Smooth muscle cell (in vitro differentiated cells): ENCODE measurements around the gene NSMCE1. TPM values are rescaled to one million over a fixed set of nuclear protein-coding genes. Genes with fewer than 3 reads are reported as not detected.

ENCODE experiments used
- DNase-seq: peaks from one replicate; lab custom pipeline; 2025; ENCODE audit not compliant: unreplicated experiment; lab: John Stamatoyannopoulos, UW
- H2AFZ ChIP-seq: fragments of 200-600 bp; sonication (generic); 2 replicates; pipeline ENCODE4 v1.6.0; 2016; ENCODE audit warnings: antibody characterized with exemption, low read depth, mild to moderate bottlenecking
- H3F3A ChIP-seq: fragments of 200-600 bp; sonication (generic); 2 replicates; pipeline ENCODE4 v1.6.0; 2017; ENCODE audit warnings: antibody characterized with exemption, low read depth
- H3K27ac ChIP-seq: fragments of 200-600 bp; sonication (generic); 2 replicates; pipeline ENCODE4 v1.5.1; 2016; ENCODE audit warnings: low read depth, mild to moderate bottlenecking
- H3K27me3 ChIP-seq: fragments of 200-600 bp; sonication (generic); 2 replicates; pipeline ENCODE4 v1.6.1; 2016; ENCODE audit warnings: low read depth, mild to moderate bottlenecking
- H3K36me3 ChIP-seq: fragments of 200-600 bp; sonication (generic); 2 replicates; pipeline ENCODE4 v1.5.1; 2016; ENCODE audit warnings: low read depth
- H3K4me1 ChIP-seq: fragments of 200-600 bp; sonication (generic); 2 replicates; pipeline ENCODE4 v1.5.1; 2016; ENCODE audit warnings: low read depth
- H3K4me2 ChIP-seq: fragments of 200-600 bp; sonication (generic); 2 replicates; pipeline ENCODE4 v1.6.0; 2016; ENCODE audit warnings: mild to moderate bottlenecking
- H3K4me3 ChIP-seq: fragments of 200-600 bp; sonication (generic); 2 replicates; pipeline ENCODE4 v1.5.1; 2016; ENCODE audit warnings: mild to moderate bottlenecking
- H3K79me2 ChIP-seq: fragments of 200-600 bp; sonication (generic); 2 replicates; pipeline ENCODE4 v1.6.0; 2016; ENCODE audit warnings: low read depth, mild to moderate bottlenecking
- H3K9ac ChIP-seq: fragments of 200-600 bp; sonication (generic); 2 replicates; pipeline ENCODE4 v1.6.0; 2016; ENCODE audit warnings: low read depth
- H3K9me3 ChIP-seq: fragments of 200-600 bp; sonication (generic); replicated peaks from 2 replicates; pipeline ENCODE4 v1.5.1; 2016; ENCODE audit warnings: low read depth
- H4K20me1 ChIP-seq: fragments of 200-600 bp; sonication (generic); 2 replicates; pipeline ENCODE4 v1.6.0; 2016; ENCODE audit warnings: low read depth
- CTCF ChIP-seq: fragments of 200-600 bp; sonication (generic); IDR thresholded peaks from 2 replicates; pipeline ENCODE4 v1.5.1; 2017; ENCODE audit warnings: borderline replicate concordance, mild to moderate bottlenecking, antibody characterized with exemption; ENCODE audit not compliant: insufficient read depth, poor library complexity, severe bottlenecking
- WGBS: methylation state at CpG from one replicate; pipeline ENCODE4 v1.1.7; 2016; ENCODE audit warnings: low lambda C conversion rate; 5-methylcytosine and 5-hydroxymethylcytosine counted together
- polyA plus RNA-seq: library from polyadenylated mRNA; unstranded; fragments of >200 nt; fragmentation: Nextera tagmentation; extraction: Ambion mirVana; gene quantifications from 2 replicates; pipeline ENCODE4 v1.2.1, GENCODE V29; 2016
- total RNA-seq: library from RNA; depleted of rRNA; stranded (reverse); fragments of >200 nt; gene quantifications from 2 replicates; pipeline ENCODE4 v1.2.3, GENCODE V29; 2014

The NSMCE1 gene
- total and polyA plus RNA-seq, 2 experiments from 2014 or later, result 36.9 to 59.1 TPM

GRCh38 chr16:27195076-27195741 is 73.4 kb downstream of the NSMCE1 start:
- H3K79me2 ChIP-seq, result no peaks in the 10 kb centered on the region
- H3K4me3 ChIP-seq, result no peak overlapping the region
- WGBS, result 90% methylated on average over 6 of the region's 6 CpGs
- H3K27ac ChIP-seq, result no peak overlapping the region
- no peaks in the 10 kb centered on the region for H3K27me3 ChIP-seq
- DNase-seq, result no peak
- no peaks in the 10 kb centered on the region for H3K4me1 ChIP-seq
- H4K20me1 ChIP-seq, result no peaks in the 10 kb centered on the region
- no peaks in the 10 kb centered on the region for H3F3A ChIP-seq
- no peak for TF ChIP-seq CTCF
- no peaks in the 10 kb centered on the region for H3K9me3 ChIP-seq
- no peak overlapping the region for H3K9ac ChIP-seq
- no peak overlapping the region for H2AFZ ChIP-seq
- no peaks in the 10 kb centered on the region for H3K36me3 ChIP-seq
- no peak overlapping the region for H3K4me2 ChIP-seq

- no peaks in the 10 kb centered on the region for H3K79me2 ChIP-seq
- no peak for TF ChIP-seq CTCF
- DNase-seq, result no peak
- no peak overlapping the region for H3K9ac ChIP-seq
- H3K4me3 ChIP-seq, result no peak overlapping the region
- no peaks in the 10 kb centered on the region for H3K4me1 ChIP-seq
- H2AFZ ChIP-seq, result no peak overlapping the region
- no peak overlapping the region for H3K27ac ChIP-seq
- WGBS, result 87% methylated on average over 6 of the region's 6 CpGs
- no peaks in the 10 kb centered on the region for H3K36me3 ChIP-seq
- no peaks in the 10 kb centered on the region for H3K9me3 ChIP-seq
- no peaks in the 10 kb centered on the region for H3K27me3 ChIP-seq
- H4K20me1 ChIP-seq, result no peaks in the 10 kb centered on the region
- no peaks in the 10 kb centered on the region for H3F3A ChIP-seq
- no peak overlapping the region for H3K4me2 ChIP-seq
Measured at GRCh38 chr16:27193300-27193990, 75.1 kb downstream of the NSMCE1 start.

GRCh38 chr16:27191352-27191924 is 77.1 kb downstream of the NSMCE1 start:
- no peak for DNase-seq
- H3K79me2 ChIP-seq, result no peaks in the 10 kb centered on the region
- no peak overlapping the region for H3K4me3 ChIP-seq
- no peak for TF ChIP-seq CTCF
- H4K20me1 ChIP-seq, result no peaks in the 10 kb centered on the region
- no peak overlapping the region for H3K9ac ChIP-seq
- no peaks in the 10 kb centered on the region for H3K27me3 ChIP-seq
- no peaks in the 10 kb centered on the region for H3K4me1 ChIP-seq
- H3K9me3 ChIP-seq, result no peaks in the 10 kb centered on the region
- H3K27ac ChIP-seq, result no peak overlapping the region
- no peak overlapping the region for H3K4me2 ChIP-seq
- H2AFZ ChIP-seq, result no peak overlapping the region
- 83% methylated on average over 7 of the region's 7 CpGs for WGBS
- no peaks in the 10 kb centered on the region for H3K36me3 ChIP-seq
- no peaks in the 10 kb centered on the region for H3F3A ChIP-seq
